Fibroblast of skin of scalp (primary cell): Measurements from ENCODE around the gene INPP5A.
"Not testable (repeated sequence)": the region's sequence is repeated elsewhere in the genome, so short reads cannot be mapped to it uniquely, and the experiment has no call there.

Experiments
- DNase-seq: peaks from one replicate; pipeline ENCODE4 v3.0.0-alpha.2; 2013

Gene INPP5A

DNA sequence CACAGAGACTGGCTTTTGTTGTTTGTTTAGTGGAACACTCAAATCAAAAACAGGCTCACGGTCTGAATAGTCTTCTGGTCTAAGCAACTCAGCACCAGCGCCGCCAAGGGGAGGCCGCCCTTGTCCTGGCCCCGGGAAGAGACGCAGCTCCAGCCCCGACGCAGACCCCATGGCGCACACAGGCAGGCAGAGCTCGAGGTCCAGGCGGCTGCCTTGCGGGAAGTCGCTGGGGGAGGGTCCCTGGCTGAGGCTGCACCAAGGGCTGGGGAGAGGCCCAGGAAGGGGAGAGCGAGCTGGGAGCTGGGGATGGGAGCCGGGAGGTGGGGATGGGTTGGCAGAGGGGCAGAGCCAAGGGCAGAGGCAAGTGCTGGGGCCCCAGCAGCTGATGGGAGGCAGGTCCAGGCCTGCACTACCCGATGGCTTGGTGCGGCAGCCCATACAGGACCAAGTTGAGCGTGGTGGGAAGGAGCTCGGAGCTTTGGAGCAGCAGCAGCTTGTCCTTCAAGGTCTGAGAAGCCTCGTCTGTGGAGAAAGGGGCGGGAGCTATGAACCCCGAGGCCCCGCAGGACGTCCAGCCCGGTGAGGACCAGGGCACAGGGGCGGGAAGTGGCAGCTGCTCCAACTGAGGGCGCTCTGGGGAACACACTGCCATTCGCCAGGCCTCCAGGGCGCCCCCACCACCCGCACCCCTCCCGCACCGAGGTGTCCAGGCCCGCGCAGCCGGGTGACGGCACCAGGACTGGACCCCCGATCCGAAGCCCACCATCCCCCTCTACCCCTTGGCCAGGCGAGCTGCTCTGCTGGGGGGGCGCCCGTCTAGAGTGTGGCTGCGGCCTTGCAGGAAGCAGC, 271.0 kb downstream of the INPP5A start:
- DNase-seq: no peak

- DNase-seq: no peak
Measured at GRCh38 chr10:132809232-132810140, 271.9 kb downstream of the INPP5A start.

DNA sequence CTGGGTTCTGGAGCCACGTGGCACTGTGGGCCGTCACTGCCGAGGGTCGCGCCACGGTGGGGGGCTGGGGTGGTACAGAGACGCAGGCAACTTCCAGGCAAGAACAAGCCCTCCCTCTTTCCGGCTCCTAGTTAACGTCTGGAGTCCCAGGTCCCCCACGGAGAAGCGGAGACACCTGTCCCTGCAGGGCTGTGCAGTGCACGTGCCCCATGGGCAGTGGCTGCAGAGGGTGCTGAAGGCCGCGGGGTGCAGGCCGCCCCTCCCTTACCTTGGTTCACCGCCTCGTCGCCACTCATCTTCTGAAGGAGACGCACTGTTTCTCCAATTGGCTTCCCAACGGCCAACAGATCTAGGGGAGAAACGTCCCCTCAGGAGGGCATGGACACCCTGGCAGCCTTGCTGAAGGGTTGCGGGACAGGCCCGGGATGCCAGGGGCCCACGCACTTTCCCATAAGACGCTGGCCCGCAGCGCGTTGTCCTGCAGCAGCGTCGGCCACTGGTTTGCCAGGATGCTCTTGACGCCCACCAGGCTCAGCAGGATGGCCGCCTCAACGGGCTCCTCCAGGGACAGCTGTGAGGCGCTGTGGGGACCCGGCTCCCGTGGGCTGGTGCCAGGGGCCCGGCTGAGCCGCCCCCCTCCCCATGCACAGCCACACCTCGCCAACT, 272.7 kb downstream of the INPP5A start:
- DNase-seq: no peak

DNA sequence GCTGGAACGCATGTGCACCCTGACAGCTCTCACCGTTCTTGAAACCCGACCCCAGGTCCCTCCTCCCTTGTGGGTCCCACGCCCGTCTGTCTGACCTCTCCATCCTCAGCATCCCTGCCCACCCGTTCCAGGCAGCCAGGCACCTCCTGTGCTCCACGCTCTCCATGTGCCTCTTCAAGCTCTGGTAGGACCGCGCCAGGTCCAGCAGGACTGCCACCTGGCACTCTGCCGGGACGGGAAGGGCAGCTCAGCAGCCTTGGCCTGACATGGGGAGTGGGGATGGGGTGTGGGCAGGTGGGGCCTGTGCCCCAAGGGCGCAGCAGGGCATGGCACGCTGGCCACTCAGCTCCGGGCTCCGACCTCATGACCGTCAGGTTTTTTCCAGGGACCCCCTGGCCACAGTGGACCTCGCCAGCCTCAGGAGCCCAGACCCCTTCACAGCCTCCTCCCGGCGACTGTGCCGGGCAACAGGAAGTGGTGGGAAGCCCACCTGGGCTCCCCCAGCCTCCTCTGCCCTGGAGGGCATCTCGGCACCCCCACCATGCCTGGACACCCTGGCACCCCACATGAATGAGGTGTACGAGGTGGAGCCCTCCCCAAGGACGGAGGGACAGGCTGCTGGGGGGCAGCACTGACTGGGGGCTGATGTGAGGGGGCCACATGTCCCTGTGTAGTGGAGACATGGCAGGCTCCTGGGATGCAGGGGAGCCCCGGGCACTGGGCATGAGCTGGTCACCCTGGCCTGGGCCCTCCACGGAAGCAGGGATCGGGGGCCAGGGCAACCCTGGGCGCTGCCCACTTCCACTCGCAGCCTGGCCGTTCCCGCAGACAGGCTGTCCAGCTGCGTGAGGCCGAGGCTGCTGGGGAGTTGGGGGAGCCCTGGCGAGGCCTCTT, 273.5 kb downstream of the INPP5A start:
- no peak for DNase-seq

DNA sequence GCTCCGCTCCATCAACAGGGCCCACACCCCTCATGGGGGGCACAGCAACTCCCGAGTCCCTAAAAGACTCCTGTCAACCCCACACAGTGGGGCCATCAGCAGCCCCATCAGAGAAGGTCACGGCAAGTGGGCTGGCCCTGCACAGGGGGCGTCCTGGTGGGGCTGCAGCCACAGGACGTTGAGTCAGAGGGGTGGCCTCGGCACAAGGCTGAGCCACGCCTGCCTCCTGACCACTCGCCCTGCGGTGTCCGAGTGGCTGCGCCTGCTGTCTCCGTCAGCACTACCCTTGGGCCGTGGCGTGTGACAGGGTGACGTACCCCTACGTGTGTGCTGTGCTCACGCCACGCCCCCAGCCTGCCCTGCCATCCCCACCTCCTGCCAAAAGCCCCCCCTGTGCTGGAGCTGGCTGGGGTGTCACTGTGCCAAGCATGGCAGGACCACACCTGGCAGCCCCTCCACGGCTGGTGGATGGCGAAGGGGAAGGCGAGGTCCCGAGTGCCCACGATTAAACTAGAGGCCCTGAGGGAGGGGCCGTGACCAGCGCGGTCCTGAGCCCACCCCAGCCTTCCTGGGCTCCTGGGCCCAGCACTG, 274.4 kb downstream of the INPP5A start:
- no peak for DNase-seq

DNA sequence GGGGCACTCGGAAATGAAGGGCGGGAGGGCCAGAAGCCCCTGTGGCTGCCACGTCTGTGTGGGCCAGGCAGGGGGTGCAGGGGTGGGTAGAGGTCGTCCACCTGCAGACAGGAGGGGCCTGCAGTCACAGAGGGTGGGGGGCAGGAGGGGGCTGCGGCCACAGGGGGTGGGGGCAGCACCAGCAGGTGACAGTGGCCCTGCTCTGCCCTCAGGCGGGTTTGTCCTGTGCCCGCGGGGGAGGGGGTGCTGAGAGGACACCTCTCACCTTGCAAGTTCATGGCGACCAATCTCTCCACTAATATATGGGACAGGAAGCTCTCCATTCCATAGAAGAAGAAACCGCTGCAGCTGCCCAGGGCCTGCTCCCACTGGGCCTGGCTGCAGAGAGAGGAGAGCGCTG, 274.9 kb downstream of the INPP5A start:
- no peak for DNase-seq

DNA sequence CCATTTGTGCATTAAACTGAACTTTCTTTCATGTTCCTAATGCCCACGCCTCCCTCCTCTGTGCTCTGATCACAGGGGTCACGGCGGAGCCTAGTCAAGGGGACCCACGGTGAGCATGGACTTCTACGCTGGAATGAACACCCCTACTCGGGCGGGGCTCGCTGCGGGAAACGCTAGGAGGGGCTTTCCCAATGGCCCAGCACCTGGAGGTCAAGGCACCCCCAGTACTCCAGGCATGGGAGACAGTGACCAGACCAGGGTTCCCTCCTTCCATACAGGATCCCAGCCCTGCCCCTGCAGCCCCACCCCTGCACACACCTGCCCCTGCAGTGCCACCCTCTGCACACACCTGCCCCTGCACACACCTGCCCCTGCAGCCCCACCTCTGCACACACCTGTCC, 275.4 kb downstream of the INPP5A start:
- no peak for DNase-seq

DNA sequence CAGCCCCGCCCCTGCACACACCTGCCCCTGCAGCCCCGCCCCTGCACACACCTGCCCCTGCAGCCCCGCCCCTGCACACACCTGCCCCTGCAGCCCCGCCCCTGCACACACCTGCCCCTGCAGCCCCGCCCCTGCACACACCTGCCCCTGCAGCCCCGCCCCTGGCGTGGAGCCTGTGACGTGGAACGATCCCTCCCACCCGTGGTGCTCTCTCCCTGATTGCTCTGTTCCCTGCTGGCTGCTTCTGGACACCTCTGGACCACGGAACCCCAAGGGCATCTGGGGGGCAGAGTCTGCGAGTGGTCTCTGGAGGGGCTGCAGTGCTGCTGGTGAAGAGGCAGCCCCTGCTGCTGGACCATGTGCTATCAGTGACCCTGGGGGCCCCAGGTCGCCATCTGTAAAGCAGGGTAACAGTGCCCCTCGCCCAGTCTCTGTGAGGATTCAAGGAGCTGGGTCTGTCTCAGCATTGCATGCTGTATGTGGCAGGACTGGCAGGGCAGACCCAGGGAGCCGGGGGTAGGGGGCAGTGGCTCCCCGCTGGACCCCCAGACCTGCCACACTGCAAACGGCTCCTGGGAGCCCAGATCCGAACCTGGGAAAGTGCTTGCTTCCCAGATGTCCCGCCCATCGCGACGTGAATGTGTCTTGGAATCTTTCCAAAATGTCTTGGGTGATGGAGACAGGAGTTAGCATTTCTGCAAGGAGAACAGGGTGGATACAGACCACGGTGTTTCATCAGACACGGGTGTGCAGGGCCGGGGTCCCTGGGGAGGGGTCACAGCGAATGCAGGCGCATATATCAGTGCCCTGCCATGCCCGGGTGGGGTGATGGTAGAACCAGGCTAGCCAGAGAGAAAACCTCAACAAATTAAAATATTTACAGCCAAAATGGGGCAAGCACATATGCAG, 276.2 kb downstream of the INPP5A start:
- DNase-seq: no peak

GRCh38 chr10:132814469-132814856, 276.9 kb downstream of the INPP5A start:
- DNase-seq: no peak

- no peak for DNase-seq
Measured at GRCh38 chr10:132815168-132815857, 277.7 kb downstream of the INPP5A start.

GRCh38 chr10:132816718-132817117, 279.1 kb downstream of the INPP5A start:
- DNase-seq: no peak

DNA sequence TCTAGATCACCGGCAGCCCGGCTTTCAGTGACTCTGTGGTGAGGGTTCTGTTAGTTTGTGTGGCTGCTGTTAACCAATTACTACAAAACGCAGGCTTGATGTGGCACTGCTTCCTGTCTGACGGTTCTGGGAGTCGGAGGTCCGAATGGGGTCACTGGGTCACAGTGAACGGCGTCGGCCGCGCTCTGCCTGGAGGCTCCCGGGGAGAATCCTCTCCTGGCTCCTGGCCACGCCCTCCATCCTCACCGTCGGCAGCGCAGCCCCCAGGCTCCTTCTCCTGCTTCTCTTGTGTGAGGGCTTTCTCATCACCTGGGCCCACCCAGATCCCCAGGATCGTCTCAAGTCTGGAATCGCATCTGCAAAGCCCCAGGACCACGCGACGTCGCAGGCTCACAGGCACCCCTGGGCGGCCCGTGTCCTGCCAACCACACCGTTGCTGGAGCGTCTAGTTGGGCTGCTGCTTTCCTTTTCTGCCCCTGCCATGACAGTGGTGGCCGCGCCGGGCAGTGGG, 280.2 kb downstream of the INPP5A start:
- DNase-seq: no peak

DNA sequence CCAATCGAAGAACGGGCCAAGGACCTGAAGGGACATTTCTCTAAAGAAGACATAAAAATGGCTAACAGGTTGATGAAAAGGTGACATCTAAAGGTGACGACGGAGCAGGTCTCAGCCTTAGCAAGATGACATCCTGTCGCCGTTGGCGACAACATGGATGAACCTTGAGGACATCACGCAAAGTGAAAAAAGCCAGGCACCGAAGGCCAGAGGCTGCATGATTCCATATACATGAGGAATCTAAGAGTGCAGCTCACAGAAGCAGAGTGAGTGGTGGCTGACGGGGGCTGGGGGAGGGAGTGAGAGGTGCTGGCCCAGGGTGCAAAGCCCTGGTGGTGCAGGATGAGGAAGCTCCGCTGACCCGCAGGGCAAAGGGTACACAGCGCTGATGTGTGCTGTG, 282.5 kb downstream of the INPP5A start:
- no peak for DNase-seq

DNA sequence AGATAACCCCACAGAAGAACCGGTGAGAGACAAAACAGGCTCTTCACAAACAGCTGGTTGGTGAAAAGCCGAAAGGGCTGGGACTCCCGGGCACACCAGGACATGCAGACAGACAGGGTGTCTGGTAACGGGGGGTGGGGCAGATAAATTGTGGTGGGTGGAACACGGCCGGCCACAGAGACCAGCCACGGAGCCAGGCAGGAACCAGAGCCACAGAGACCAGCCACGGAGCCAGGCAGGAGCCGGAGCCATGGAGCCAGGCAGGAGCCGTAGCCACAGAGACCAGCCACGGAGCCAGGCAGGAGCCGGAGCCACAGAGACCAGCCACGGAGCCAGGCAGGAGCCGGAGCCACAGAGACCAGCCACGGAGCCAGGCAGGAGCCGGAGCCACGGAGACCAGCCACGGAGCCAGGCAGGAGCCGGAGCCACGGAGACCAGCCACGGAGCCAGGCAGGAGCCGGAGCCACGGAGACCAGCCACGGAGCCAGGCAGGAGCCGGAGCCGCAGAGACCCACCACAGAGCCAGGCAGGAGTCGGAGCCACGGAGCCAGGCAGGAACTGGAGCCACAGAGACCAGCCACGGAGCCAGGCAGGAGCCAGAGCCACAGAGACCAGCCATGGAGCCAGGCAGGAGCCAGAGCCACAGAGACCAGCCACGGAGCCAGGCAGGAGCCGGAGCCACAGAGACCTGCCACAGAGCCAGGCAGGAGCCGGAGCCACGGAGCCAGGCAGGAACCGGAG, 288.4 kb downstream of the INPP5A start:
- not testable (repeated sequence) for DNase-seq

- DNase-seq: no peak
Measured at GRCh38 chr10:132826524-132827422, 289.2 kb downstream of the INPP5A start.

GRCh38 chr10:132827423-132827789, 289.8 kb downstream of the INPP5A start:
- DNase-seq: no peak

- no peak for DNase-seq
Measured at GRCh38 chr10:132827861-132828539, 290.4 kb downstream of the INPP5A start.
